GM12878 (cell line): ENCODE data around the gene ACTG1. TPM values are rescaled to one million over a fixed set of nuclear protein-coding genes. Genes with fewer than 3 reads are reported as not detected.

Source experiments
- ATAC-seq: fragments of 200-7000 bp; cut with Tn5 transposase; 3 replicates; pipeline ENCODE4 v1.9.1; 2020; ENCODE audit warnings: mild to moderate bottlenecking, moderate library complexity
- BruUV-seq: library from RNA; stranded (reverse); fragments of 400-500 nt; replicated peaks from 2 replicates; lab custom pipeline; 2021; lab: Mats Ljungman, UMichigan
- CTCF ChIA-PET: fragments of 300-600 bp; sonication (Branson Sonifier 250); formaldehyde crosslinking; extraction: SDS; loops from one replicate; lab custom pipeline; 2021; ENCODE audit warnings: inconsistent platforms; lab: Yijun Ruan, JAX
- POLR2A ChIA-PET: fragments of 350-600 bp; formaldehyde crosslinking; extraction: SDS; loops from one replicate; lab custom pipeline; 2021; ENCODE audit warnings: inconsistent platforms; lab: Charles Lee
- RAD21 ChIA-PET: fragments of 300-600 bp; sonication (Branson Sonifier 250); formaldehyde crosslinking; loops from one replicate; lab custom pipeline; 2023; ENCODE audit warnings: antibody characterized with exemption; ENCODE audit not compliant: unreplicated experiment; lab: Charles Lee
- SMC1A ChIA-PET: fragments of 300-600 bp; sonication (Branson Sonifier 250); formaldehyde crosslinking; loops from one replicate; lab custom pipeline; 2023; ENCODE audit not compliant: unreplicated experiment, uncharacterized antibody; lab: Charles Lee
- DNase-seq: peaks from one replicate; pipeline ENCODE4 v3.0.0-alpha.2; 2011; ENCODE audit warnings: low read depth, low spot score
- FAIRE-seq: peaks from 3 replicates; lab custom pipeline; 2011; peaks lifted over from hg19 to GRCh38; lab: Jason Lieb, UNC
- H2AFZ ChIP-seq: 2 replicates; pipeline ENCODE4 v1.6.0; 2011; ENCODE audit warnings: low read depth, low read length, control low read depth; ENCODE audit not compliant: control insufficient read depth
- H3K27ac ChIP-seq: 2 replicates; pipeline ENCODE4 v1.5.1; 2011; ENCODE audit warnings: control low read depth; ENCODE audit not compliant: control insufficient read depth, insufficient read depth
- H3K27me3 ChIP-seq, 2 experiments: replicated peaks in 1 of 2; 2 replicates each; pipeline versions ENCODE4 v1.6.0 to v1.6.1; 2011; ENCODE audit warnings: low read length in 1 of 2; ENCODE audit not compliant: control insufficient read depth in 2 of 2, insufficient read depth in 2 of 2
- H3K36me3 ChIP-seq, 2 experiments: 2 replicates each; pipeline ENCODE4 v1.5.1; 2011; ENCODE audit warnings: low read length in 1 of 2; ENCODE audit not compliant: control insufficient read depth in 2 of 2, insufficient read depth in 2 of 2
- H3K4me1 ChIP-seq: 2 replicates; pipeline ENCODE4 v1.6.1; 2011; ENCODE audit warnings: mild to moderate bottlenecking, low read length, moderate library complexity, mixed read lengths; ENCODE audit not compliant: control insufficient read depth, insufficient read depth
- H3K4me2 ChIP-seq: 2 replicates; pipeline ENCODE4 v1.6.0; 2011; ENCODE audit warnings: control low read depth; ENCODE audit not compliant: control insufficient read depth, insufficient read depth
- H3K4me3 ChIP-seq: fragments of 200-600 bp; sonication (generic); 2 replicates; pipeline ENCODE4 v1.5.1; 2016
- H3K79me2 ChIP-seq: 2 replicates; pipeline ENCODE4 v1.6.0; 2011; ENCODE audit warnings: low read length; ENCODE audit not compliant: control insufficient read depth, insufficient read depth
- H3K9ac ChIP-seq: 2 replicates; pipeline ENCODE4 v1.8.0; 2011; ENCODE audit warnings: low read length, control low read depth, mixed read lengths; ENCODE audit not compliant: control insufficient read depth, insufficient read depth
- H3K9me3 ChIP-seq: replicated peaks from 3 replicates; pipeline ENCODE4 v1.5.1; 2011; ENCODE audit warnings: mild to moderate bottlenecking, low read length; ENCODE audit not compliant: control insufficient read depth, insufficient read depth
- H4K20me1 ChIP-seq: 2 replicates; pipeline ENCODE4 v1.6.0; 2011; ENCODE audit not compliant: control insufficient read depth, insufficient read depth
- BCL3 ChIP-seq: IDR thresholded peaks from 2 replicates; pipeline ENCODE4 v1.6.1; 2011; ENCODE audit warnings: borderline replicate concordance, low read depth, mild to moderate bottlenecking, moderate library complexity, low read length; ENCODE audit not compliant: insufficient read depth, poor library complexity, severe bottlenecking
- BHLHE40 ChIP-seq, 2 experiments: fragments of 450-650 bp in 1 of 2; IDR thresholded peaks; 2 replicates each; pipeline ENCODE4 v1.6.1; 2011 to 2017; ENCODE audit warnings: low read depth in 2 of 2, borderline replicate concordance in 1 of 2, improper control_type of control experiment in 1 of 2, low read length in 1 of 2, mild to moderate bottlenecking in 1 of 2
- CREB1 ChIP-seq: IDR thresholded peaks from 2 replicates; pipeline ENCODE4 v1.6.1; 2012; ENCODE audit warnings: low read depth, mild to moderate bottlenecking, inconsistent platforms
- CREM ChIP-seq: IDR thresholded peaks from 2 replicates; pipeline ENCODE4 v1.6.1; 2014; ENCODE audit warnings: antibody characterized with exemption, low read depth
- DPF2 ChIP-seq: fragments of 450-650 bp; IDR thresholded peaks from 2 replicates; pipeline ENCODE4 v1.6.1; 2017; ENCODE audit warnings: mild to moderate bottlenecking
- EGR1 ChIP-seq, 2 experiments: IDR thresholded peaks; 1 replicate in 1 of 2; 2 replicates in 1 of 2; pipeline ENCODE4 v1.6.1; 2011 to 2012; ENCODE audit warnings: low read depth in 2 of 2, low read length in 2 of 2, borderline replicate concordance in 1 of 2, mild to moderate bottlenecking in 1 of 2, moderate library complexity in 1 of 2
- HDAC6 ChIP-seq: fragments of 200-600 bp; sonication (generic); IDR thresholded peaks from one replicate; pipeline ENCODE4 v1.8.0; 2017; ENCODE audit warnings: antibody characterized with exemption; ENCODE audit not compliant: unreplicated experiment
- MEF2A ChIP-seq: IDR thresholded peaks from 2 replicates; pipeline ENCODE4 v1.6.1; 2011; ENCODE audit warnings: low read depth, mild to moderate bottlenecking, low read length, moderate library complexity; ENCODE audit not compliant: insufficient read depth
- NKRF ChIP-seq: fragments of 450-650 bp; conservative IDR thresholded peaks from 2 replicates; pipeline ENCODE4 v1.6.1; 2017; ENCODE audit warnings: mild to moderate bottlenecking, moderate library complexity
- PAX5 ChIP-seq: IDR thresholded peaks from 2 replicates; pipeline ENCODE4 v1.6.1; 2011; ENCODE audit warnings: low read depth, low read length, borderline replicate concordance
- PKNOX1 ChIP-seq: fragments of 450-650 bp; IDR thresholded peaks from 2 replicates; pipeline ENCODE4 v1.6.1; 2016; ENCODE audit warnings: mild to moderate bottlenecking
- TCF12 ChIP-seq: IDR thresholded peaks from 2 replicates; pipeline ENCODE4 v1.6.1; 2011; ENCODE audit warnings: low read depth, mild to moderate bottlenecking, low read length
- USF1 ChIP-seq: IDR thresholded peaks from 2 replicates; pipeline ENCODE4 v1.6.1; 2011; ENCODE audit warnings: borderline replicate concordance, low read depth, mild to moderate bottlenecking, moderate library complexity, mixed read lengths, low read length; ENCODE audit not compliant: insufficient read depth; ENCODE audit errors: extremely low read length
- WGBS: methylation state at CpG from one replicate; pipeline ENCODE4 v1.1.6; 2016; ENCODE audit warnings: low lambda C conversion rate; ENCODE audit not compliant: insufficient replicate concordance, insufficient coverage; ENCODE audit errors: missing lambda C conversion rate; 5-methylcytosine and 5-hydroxymethylcytosine counted together
- in situ Hi-C: fragments of 300-500 bp; cut with MboI; formaldehyde crosslinking; loops from 9 replicates; pipeline ENCODE4 v1.14.3; 2018; ENCODE audit warnings: mixed read lengths
- intact Hi-C: fragments of 100-400 bp; cut with micrococcal nuclease; formaldehyde crosslinking; loops from one replicate; pipeline ENCODE4 v1.14.2; 2022; ENCODE audit not compliant: unreplicated experiment
- polyA plus RNA-seq, 11 experiments: library from polyadenylated mRNA; depleted of rRNA in 4 of 11; unstranded in 6 of 11; stranded (reverse) in 5 of 11; fragments of >200 nt; fragmentation: Nextera tagmentation in 4 of 11; fragmentation: Illumina TruSeq in 1 of 11; extraction: Ambion mirVana in 4 of 11; extraction: Trizol in 1 of 11; gene quantifications; 1 replicate in 1 of 11; 2 replicates in 10 of 11; pipeline versions ENCODE4 v1.2.1 to v1.2.3, GENCODE V29; 2011 to 2016; ENCODE audit warnings: inconsistent platforms in 2 of 11, missing spikeins in 2 of 11, low read depth in 1 of 11
- total RNA-seq, 4 experiments: library from RNA; depleted of rRNA in 3 of 4; stranded (reverse); fragments of >200 nt in 3 of 4; fragmentation: Illumina TruSeq in 1 of 4; extraction: Trizol in 1 of 4; gene quantifications; 2 replicates each; pipeline versions ENCODE4 v1.2.1 to v1.2.3, GENCODE V29; 2013 to 2021
- TF ChIP-seq, protein P1 (sequence below): IDR thresholded peaks from 2 replicates; pipeline ENCODE4 v1.6.1; 2011; ENCODE audit warnings: low read depth, low read length, improper control_type of control experiment, borderline replicate concordance

Gene ACTG1
- total and polyA plus RNA-seq, 10 of the 15 experiments (the other 5 are each of a cell fraction or from before 2014, with no cell fraction given), result 810 to 6,105 (median 3,650) TPM

- H3K79me2 ChIP-seq, result no peaks in the 10 kb centered on the region
- no peaks in the 10 kb centered on the region for H3K36me3 ChIP-seq
- peaks cover 7 to 8% of the 10 kb centered on the region in 2 experiments; a peak in 3 of 4 replicates for H3K27me3 ChIP-seq
- peak overlapping the region; percentile 93 for H3K4me2 ChIP-seq
- 25% methylated on average over 29 of the region's 29 CpGs for WGBS
- ChIA-PET POLR2A (no interaction called here), RAD21 (interaction anchor here (1.1 to 4.2 kb wide), 3 partner anchors 26 to 229 kb away, joined by 3 to 27 read pairs (median 3); no protein-coding TSS in a partner anchor), CTCF (interaction anchor here (1.0 to 3.9 kb wide), 6 partner anchors 18 to 232 kb away, joined by 3 to 44 read pairs (median 17); no protein-coding TSS in a partner anchor), SMC1A (interaction anchor here (1.1 to 2.9 kb wide), 3 partner anchors 26 to 192 kb away, joined by 3 to 14 read pairs (median 9); no protein-coding TSS in a partner anchor)
- no peak overlapping the region for H3K27ac ChIP-seq
- no peaks in the 10 kb centered on the region for H3K9me3 ChIP-seq
- DNase-seq, result no peak
- no peaks in the 10 kb centered on the region for H4K20me1 ChIP-seq
- no TSS peak for BruUV-seq
- no peak for FAIRE-seq
- peaks cover 12% of the 10 kb centered on the region for H3K4me1 ChIP-seq
- no peak overlapping the region for H3K4me3 ChIP-seq
- peak; percentile 69 for ATAC-seq
- no peak overlapping the region for H2AFZ ChIP-seq
- in situ Hi-C loops, result loop anchor here (25.0 kb wide), 1 partner anchor 346 kb away; no protein-coding TSS in a partner anchor
- intact Hi-C loops, result loop anchor here (5.0 kb wide), 2 partner anchors 341 to 381 kb away; no protein-coding TSS in a partner anchor
- H3K9ac ChIP-seq, result no peak overlapping the region
- TF ChIP-seq USF1, result no peak
- no peak for TF ChIP-seq PAX5
- TF ChIP-seq DPF2, result 0 out of 2 replicates have a peak, but pooled peaks have one; percentile 23
- TF ChIP-seq HDAC6, result no peak
- TF ChIP-seq EGR1 (IDR thresholded peaks at IDR 0.05; ENCODE audit: borderline replicate concordance in 1 of 2, low read depth in 2 of 2, low read length in 2 of 2), result 0 out of 3 replicates have a peak, but pooled peaks of 1 of the 2 experiments have one; percentile 8
- TF ChIP-seq, protein P1, sequence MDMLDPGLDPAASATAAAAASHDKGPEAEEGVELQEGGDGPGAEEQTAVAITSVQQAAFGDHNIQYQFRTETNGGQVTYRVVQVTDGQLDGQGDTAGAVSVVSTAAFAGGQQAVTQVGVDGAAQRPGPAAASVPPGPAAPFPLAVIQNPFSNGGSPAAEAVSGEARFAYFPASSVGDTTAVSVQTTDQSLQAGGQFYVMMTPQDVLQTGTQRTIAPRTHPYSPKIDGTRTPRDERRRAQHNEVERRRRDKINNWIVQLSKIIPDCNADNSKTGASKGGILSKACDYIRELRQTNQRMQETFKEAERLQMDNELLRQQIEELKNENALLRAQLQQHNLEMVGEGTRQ, result no peak
- TF ChIP-seq CREB1, result 0 out of 2 replicates have a peak, but pooled peaks have one; percentile 33
- peak; percentile 97 for TF ChIP-seq TCF12
- TF ChIP-seq MEF2A, result no peak
- TF ChIP-seq NKRF, result 0 out of 2 replicates have a peak, but pooled peaks have one; percentile 25
- TF ChIP-seq CREM, result peak; percentile 47; the same call in 1 of the 2 replicates
- 0 out of 4 replicates have a peak, but pooled peaks of 1 of the 2 experiments have one; percentile 50 for TF ChIP-seq BHLHE40 (IDR thresholded peaks at IDR 0.05; ENCODE audit: borderline replicate concordance in 1 of 2, low read depth in 2 of 2, low read length in 1 of 2)
- TF ChIP-seq BCL3, result no peak
- no peak for TF ChIP-seq PKNOX1
Measured at GRCh38 chr17:81483085-81483861, 29.3 kb downstream of the ACTG1 start.
